GM12878 (cell line): ENCODE measurements around the gene NUP62. TPM values are rescaled to one million over a fixed set of nuclear protein-coding genes. Genes with fewer than 3 reads are reported as not detected.

Experiments used
- ATAC-seq: fragments of 200-7000 bp; cut with Tn5 transposase; 3 replicates; pipeline ENCODE4 v1.9.1; 2020; ENCODE audit warnings: mild to moderate bottlenecking, moderate library complexity
- BruUV-seq: library from RNA; stranded (reverse); fragments of 400-500 nt; replicated peaks from 2 replicates; lab custom pipeline; 2021; lab: Mats Ljungman, UMichigan
- CTCF ChIA-PET: fragments of 300-600 bp; sonication (Branson Sonifier 250); formaldehyde crosslinking; extraction: SDS; loops from one replicate; lab custom pipeline; 2021; ENCODE audit warnings: inconsistent platforms; lab: Yijun Ruan, JAX
- POLR2A ChIA-PET: fragments of 350-600 bp; formaldehyde crosslinking; extraction: SDS; loops from one replicate; lab custom pipeline; 2021; ENCODE audit warnings: inconsistent platforms; lab: Charles Lee
- RAD21 ChIA-PET: fragments of 300-600 bp; sonication (Branson Sonifier 250); formaldehyde crosslinking; loops from one replicate; lab custom pipeline; 2023; ENCODE audit warnings: antibody characterized with exemption; ENCODE audit not compliant: unreplicated experiment; lab: Charles Lee
- SMC1A ChIA-PET: fragments of 300-600 bp; sonication (Branson Sonifier 250); formaldehyde crosslinking; loops from one replicate; lab custom pipeline; 2023; ENCODE audit not compliant: unreplicated experiment, uncharacterized antibody; lab: Charles Lee
- DNase-seq: peaks from one replicate; pipeline ENCODE4 v3.0.0-alpha.2; 2011; ENCODE audit warnings: low read depth, low spot score
- FAIRE-seq: peaks from 3 replicates; lab custom pipeline; 2011; peaks lifted over from hg19 to GRCh38; lab: Jason Lieb, UNC
- H2AFZ ChIP-seq: 2 replicates; pipeline ENCODE4 v1.6.0; 2011; ENCODE audit warnings: low read depth, low read length, control low read depth; ENCODE audit not compliant: control insufficient read depth
- H3K27ac ChIP-seq: 2 replicates; pipeline ENCODE4 v1.5.1; 2011; ENCODE audit warnings: control low read depth; ENCODE audit not compliant: control insufficient read depth, insufficient read depth
- H3K27me3 ChIP-seq, 2 experiments: replicated peaks in 1 of 2; 2 replicates each; pipeline versions ENCODE4 v1.6.0 to v1.6.1; 2011; ENCODE audit warnings: low read length in 1 of 2; ENCODE audit not compliant: control insufficient read depth in 2 of 2, insufficient read depth in 2 of 2
- H3K36me3 ChIP-seq, 2 experiments: 2 replicates each; pipeline ENCODE4 v1.5.1; 2011; ENCODE audit warnings: low read length in 1 of 2; ENCODE audit not compliant: control insufficient read depth in 2 of 2, insufficient read depth in 2 of 2
- H3K4me1 ChIP-seq: 2 replicates; pipeline ENCODE4 v1.6.1; 2011; ENCODE audit warnings: mild to moderate bottlenecking, low read length, moderate library complexity, mixed read lengths; ENCODE audit not compliant: control insufficient read depth, insufficient read depth
- H3K4me2 ChIP-seq: 2 replicates; pipeline ENCODE4 v1.6.0; 2011; ENCODE audit warnings: control low read depth; ENCODE audit not compliant: control insufficient read depth, insufficient read depth
- H3K4me3 ChIP-seq: fragments of 200-600 bp; sonication (generic); 2 replicates; pipeline ENCODE4 v1.5.1; 2016
- H3K79me2 ChIP-seq: 2 replicates; pipeline ENCODE4 v1.6.0; 2011; ENCODE audit warnings: low read length; ENCODE audit not compliant: control insufficient read depth, insufficient read depth
- H3K9ac ChIP-seq: 2 replicates; pipeline ENCODE4 v1.8.0; 2011; ENCODE audit warnings: low read length, control low read depth, mixed read lengths; ENCODE audit not compliant: control insufficient read depth, insufficient read depth
- H3K9me3 ChIP-seq: replicated peaks from 3 replicates; pipeline ENCODE4 v1.5.1; 2011; ENCODE audit warnings: mild to moderate bottlenecking, low read length; ENCODE audit not compliant: control insufficient read depth, insufficient read depth
- H4K20me1 ChIP-seq: 2 replicates; pipeline ENCODE4 v1.6.0; 2011; ENCODE audit not compliant: control insufficient read depth, insufficient read depth
- CREM ChIP-seq: IDR thresholded peaks from 2 replicates; pipeline ENCODE4 v1.6.1; 2014; ENCODE audit warnings: antibody characterized with exemption, low read depth
- POU2F2 ChIP-seq: IDR thresholded peaks from 3 replicates; pipeline ENCODE4 v1.6.1; 2011; ENCODE audit warnings: low read depth, mild to moderate bottlenecking, low read length, borderline replicate concordance
- WGBS: methylation state at CpG from one replicate; pipeline ENCODE4 v1.1.6; 2016; ENCODE audit warnings: low lambda C conversion rate; ENCODE audit not compliant: insufficient replicate concordance, insufficient coverage; ENCODE audit errors: missing lambda C conversion rate; 5-methylcytosine and 5-hydroxymethylcytosine counted together
- in situ Hi-C: fragments of 300-500 bp; cut with MboI; formaldehyde crosslinking; loops from 9 replicates; pipeline ENCODE4 v1.14.3; 2018; ENCODE audit warnings: mixed read lengths
- intact Hi-C: fragments of 100-400 bp; cut with micrococcal nuclease; formaldehyde crosslinking; loops from one replicate; pipeline ENCODE4 v1.14.2; 2022; ENCODE audit not compliant: unreplicated experiment
- polyA plus RNA-seq, 11 experiments: library from polyadenylated mRNA; depleted of rRNA in 4 of 11; unstranded in 6 of 11; stranded (reverse) in 5 of 11; fragments of >200 nt; fragmentation: Nextera tagmentation in 4 of 11; fragmentation: Illumina TruSeq in 1 of 11; extraction: Ambion mirVana in 4 of 11; extraction: Trizol in 1 of 11; gene quantifications; 1 replicate in 1 of 11; 2 replicates in 10 of 11; pipeline versions ENCODE4 v1.2.1 to v1.2.3, GENCODE V29; 2011 to 2016; ENCODE audit warnings: inconsistent platforms in 2 of 11, missing spikeins in 2 of 11, low read depth in 1 of 11
- total RNA-seq, 4 experiments: library from RNA; depleted of rRNA in 3 of 4; stranded (reverse); fragments of >200 nt in 3 of 4; fragmentation: Illumina TruSeq in 1 of 4; extraction: Trizol in 1 of 4; gene quantifications; 2 replicates each; pipeline versions ENCODE4 v1.2.1 to v1.2.3, GENCODE V29; 2013 to 2021
- TF ChIP-seq, protein P1 (sequence below): fragments of 150-350 bp; IDR thresholded peaks from 2 replicates; pipeline ENCODE4 v1.6.1; 2016; ENCODE audit warnings: low read depth, low read length
- TF ChIP-seq, protein P2 (sequence below): fragments of 450-650 bp; formaldehyde crosslinking; IDR thresholded peaks from 2 replicates; pipeline ENCODE4 v1.4.0; 2022; ENCODE audit warnings: mild to moderate bottlenecking, moderate library complexity

Gene NUP62
- total and polyA plus RNA-seq, 10 of the 15 experiments (the other 5 are each of a cell fraction or from before 2014, with no cell fraction given): 19.5 to 110 (median 66.9) TPM

DNA sequence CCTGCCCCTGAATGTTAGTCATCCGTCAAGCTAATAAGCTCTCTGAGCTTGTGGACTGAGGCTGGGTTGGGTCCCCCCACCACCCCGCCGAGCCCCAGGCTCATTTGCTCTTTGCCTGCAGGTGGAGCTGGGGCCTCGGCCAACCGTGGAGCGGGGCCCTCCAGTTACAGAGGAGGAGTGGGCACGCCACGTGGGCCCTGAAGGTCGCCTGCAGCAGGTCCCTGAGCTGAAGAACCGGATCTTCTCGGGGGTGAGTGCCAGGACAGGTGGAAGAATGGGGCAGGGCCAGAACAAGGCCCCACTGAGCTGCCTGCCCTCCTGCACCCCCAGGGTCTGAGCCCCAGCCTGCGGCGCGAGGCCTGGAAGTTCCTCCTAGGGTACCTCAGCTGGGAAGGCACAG, 46.7 kb downstream of the NUP62 start:
- Histone ChIP-seq H4K20me1 (no peaks in the 10 kb centered on the region), H3K9me3 (no peaks in the 10 kb centered on the region; the same call in 2 of the 3 replicates), H3K4me3 (no peak overlapping the region), H3K4me1 (peaks cover 12% of the 10 kb centered on the region), H3K36me3 (peaks cover 8 to 13% of the 10 kb centered on the region in 2 experiments), H3K4me2 (no peak overlapping the region), H3K9ac (no peak overlapping the region), H3K79me2 (peaks cover 6% of the 10 kb centered on the region), H3K27me3 (no peaks in the 10 kb centered on the region)
- in situ Hi-C loops (loop anchor here (25.0 kb wide), 1 partner anchor 1245 kb away; the partner anchor contains the start of genes CA11 and DBP), intact Hi-C loops (no loop called here)
- ChIA-PET POLR2A (interaction anchor here (1.0 kb wide), 2 partner anchors 11 to 24 kb away, joined by 3 read pairs; no protein-coding TSS in a partner anchor), CTCF (no interaction called here), SMC1A (interaction anchor here (1.0 to 1.1 kb wide), 2 partner anchors 12 to 29 kb away, joined by 3 read pairs; no protein-coding TSS in a partner anchor), RAD21 (no interaction called here)
- DNase-seq (no peak), FAIRE-seq (no peak)
- 95% methylated on average over 14 of the region's 14 CpGs for WGBS
- no TSS peak for BruUV-seq
- TF ChIP-seq, protein P1, sequence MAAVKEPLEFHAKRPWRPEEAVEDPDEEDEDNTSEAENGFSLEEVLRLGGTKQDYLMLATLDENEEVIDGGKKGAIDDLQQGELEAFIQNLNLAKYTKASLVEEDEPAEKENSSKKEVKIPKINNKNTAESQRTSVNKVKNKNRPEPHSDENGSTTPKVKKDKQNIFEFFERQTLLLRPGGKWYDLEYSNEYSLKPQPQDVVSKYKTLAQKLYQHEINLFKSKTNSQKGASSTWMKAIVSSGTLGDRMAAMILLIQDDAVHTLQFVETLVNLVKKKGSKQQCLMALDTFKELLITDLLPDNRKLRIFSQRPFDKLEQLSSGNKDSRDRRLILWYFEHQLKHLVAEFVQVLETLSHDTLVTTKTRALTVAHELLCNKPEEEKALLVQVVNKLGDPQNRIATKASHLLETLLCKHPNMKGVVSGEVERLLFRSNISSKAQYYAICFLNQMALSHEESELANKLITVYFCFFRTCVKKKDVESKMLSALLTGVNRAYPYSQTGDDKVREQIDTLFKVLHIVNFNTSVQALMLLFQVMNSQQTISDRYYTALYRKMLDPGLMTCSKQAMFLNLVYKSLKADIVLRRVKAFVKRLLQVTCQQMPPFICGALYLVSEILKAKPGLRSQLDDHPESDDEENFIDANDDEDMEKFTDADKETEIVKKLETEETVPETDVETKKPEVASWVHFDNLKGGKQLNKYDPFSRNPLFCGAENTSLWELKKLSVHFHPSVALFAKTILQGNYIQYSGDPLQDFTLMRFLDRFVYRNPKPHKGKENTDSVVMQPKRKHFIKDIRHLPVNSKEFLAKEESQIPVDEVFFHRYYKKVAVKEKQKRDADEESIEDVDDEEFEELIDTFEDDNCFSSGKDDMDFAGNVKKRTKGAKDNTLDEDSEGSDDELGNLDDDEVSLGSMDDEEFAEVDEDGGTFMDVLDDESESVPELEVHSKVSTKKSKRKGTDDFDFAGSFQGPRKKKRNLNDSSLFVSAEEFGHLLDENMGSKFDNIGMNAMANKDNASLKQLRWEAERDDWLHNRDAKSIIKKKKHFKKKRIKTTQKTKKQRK: no peak
- TF ChIP-seq, protein P2, sequence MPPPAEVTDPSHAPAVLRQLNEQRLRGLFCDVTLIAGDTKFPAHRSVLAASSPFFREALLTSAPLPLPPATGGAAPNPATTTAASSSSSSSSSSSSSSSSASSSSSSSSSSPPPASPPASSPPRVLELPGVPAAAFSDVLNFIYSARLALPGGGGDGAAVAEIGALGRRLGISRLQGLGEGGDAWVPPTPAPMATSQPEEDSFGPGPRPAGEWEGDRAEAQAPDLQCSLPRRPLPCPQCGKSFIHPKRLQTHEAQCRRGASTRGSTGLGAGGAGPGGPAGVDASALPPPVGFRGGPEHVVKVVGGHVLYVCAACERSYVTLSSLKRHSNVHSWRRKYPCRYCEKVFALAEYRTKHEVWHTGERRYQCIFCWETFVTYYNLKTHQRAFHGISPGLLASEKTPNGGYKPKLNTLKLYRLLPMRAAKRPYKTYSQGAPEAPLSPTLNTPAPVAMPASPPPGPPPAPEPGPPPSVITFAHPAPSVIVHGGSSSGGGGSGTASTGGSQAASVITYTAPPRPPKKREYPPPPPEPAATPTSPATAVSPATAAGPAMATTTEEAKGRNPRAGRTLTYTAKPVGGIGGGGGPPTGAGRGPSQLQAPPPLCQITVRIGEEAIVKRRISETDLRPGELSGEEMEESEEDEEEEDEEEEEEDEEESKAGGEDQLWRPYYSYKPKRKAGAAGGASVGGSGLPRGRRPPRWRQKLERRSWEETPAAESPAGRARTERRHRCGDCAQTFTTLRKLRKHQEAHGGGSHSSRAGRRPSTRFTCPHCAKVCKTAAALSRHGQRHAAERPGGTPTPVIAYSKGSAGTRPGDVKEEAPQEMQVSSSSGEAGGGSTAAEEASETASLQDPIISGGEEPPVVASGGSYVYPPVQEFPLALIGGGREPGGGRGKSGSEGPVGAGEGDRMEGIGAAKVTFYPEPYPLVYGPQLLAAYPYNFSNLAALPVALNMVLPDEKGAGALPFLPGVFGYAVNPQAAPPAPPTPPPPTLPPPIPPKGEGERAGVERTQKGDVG (CRISPR knock-in tag): no peak
- TF ChIP-seq CREM: no peak
- no peak for TF ChIP-seq POU2F2
- TF ChIP-seq, all 136 proteins: peak for 0
- Histone ChIP-seq H2AFZ (no peak overlapping the region), H3K27ac (no peak overlapping the region)
- ATAC-seq: no peak
